GM12878 (cell line): ENCODE data around the gene GJA9. TPM values are rescaled to one million over a fixed set of nuclear protein-coding genes. Genes with fewer than 3 reads are reported as not detected.
"Not testable (repeated sequence)": the region's sequence is repeated elsewhere in the genome, so short reads cannot be mapped to it uniquely, and the experiment has no call there.

ENCODE experiments used
- ATAC-seq: fragments of 200-7000 bp; cut with Tn5 transposase; 3 replicates; pipeline ENCODE4 v1.9.1; 2020; ENCODE audit warnings: mild to moderate bottlenecking, moderate library complexity
- BruUV-seq: library from RNA; stranded (reverse); fragments of 400-500 nt; replicated peaks from 2 replicates; lab custom pipeline; 2021; lab: Mats Ljungman, UMichigan
- CTCF ChIA-PET: fragments of 300-600 bp; sonication (Branson Sonifier 250); formaldehyde crosslinking; extraction: SDS; loops from one replicate; lab custom pipeline; 2021; ENCODE audit warnings: inconsistent platforms; lab: Yijun Ruan, JAX
- POLR2A ChIA-PET: fragments of 350-600 bp; formaldehyde crosslinking; extraction: SDS; loops from one replicate; lab custom pipeline; 2021; ENCODE audit warnings: inconsistent platforms; lab: Charles Lee
- RAD21 ChIA-PET: fragments of 300-600 bp; sonication (Branson Sonifier 250); formaldehyde crosslinking; loops from one replicate; lab custom pipeline; 2023; ENCODE audit warnings: antibody characterized with exemption; ENCODE audit not compliant: unreplicated experiment; lab: Charles Lee
- SMC1A ChIA-PET: fragments of 300-600 bp; sonication (Branson Sonifier 250); formaldehyde crosslinking; loops from one replicate; lab custom pipeline; 2023; ENCODE audit not compliant: unreplicated experiment, uncharacterized antibody; lab: Charles Lee
- DNase-seq: peaks from one replicate; pipeline ENCODE4 v3.0.0-alpha.2; 2011; ENCODE audit warnings: low read depth, low spot score
- FAIRE-seq: peaks from 3 replicates; lab custom pipeline; 2011; peaks lifted over from hg19 to GRCh38; lab: Jason Lieb, UNC
- H2AFZ ChIP-seq: 2 replicates; pipeline ENCODE4 v1.6.0; 2011; ENCODE audit warnings: low read depth, low read length, control low read depth; ENCODE audit not compliant: control insufficient read depth
- H3K27ac ChIP-seq: 2 replicates; pipeline ENCODE4 v1.5.1; 2011; ENCODE audit warnings: control low read depth; ENCODE audit not compliant: control insufficient read depth, insufficient read depth
- H3K27me3 ChIP-seq, 2 experiments: replicated peaks in 1 of 2; 2 replicates each; pipeline versions ENCODE4 v1.6.0 to v1.6.1; 2011; ENCODE audit warnings: low read length in 1 of 2; ENCODE audit not compliant: control insufficient read depth in 2 of 2, insufficient read depth in 2 of 2
- H3K36me3 ChIP-seq, 2 experiments: 2 replicates each; pipeline ENCODE4 v1.5.1; 2011; ENCODE audit warnings: low read length in 1 of 2; ENCODE audit not compliant: control insufficient read depth in 2 of 2, insufficient read depth in 2 of 2
- H3K4me1 ChIP-seq: 2 replicates; pipeline ENCODE4 v1.6.1; 2011; ENCODE audit warnings: mild to moderate bottlenecking, low read length, moderate library complexity, mixed read lengths; ENCODE audit not compliant: control insufficient read depth, insufficient read depth
- H3K4me2 ChIP-seq: 2 replicates; pipeline ENCODE4 v1.6.0; 2011; ENCODE audit warnings: control low read depth; ENCODE audit not compliant: control insufficient read depth, insufficient read depth
- H3K4me3 ChIP-seq: fragments of 200-600 bp; sonication (generic); 2 replicates; pipeline ENCODE4 v1.5.1; 2016
- H3K79me2 ChIP-seq: 2 replicates; pipeline ENCODE4 v1.6.0; 2011; ENCODE audit warnings: low read length; ENCODE audit not compliant: control insufficient read depth, insufficient read depth
- H3K9ac ChIP-seq: 2 replicates; pipeline ENCODE4 v1.8.0; 2011; ENCODE audit warnings: low read length, control low read depth, mixed read lengths; ENCODE audit not compliant: control insufficient read depth, insufficient read depth
- H3K9me3 ChIP-seq: replicated peaks from 3 replicates; pipeline ENCODE4 v1.5.1; 2011; ENCODE audit warnings: mild to moderate bottlenecking, low read length; ENCODE audit not compliant: control insufficient read depth, insufficient read depth
- H4K20me1 ChIP-seq: 2 replicates; pipeline ENCODE4 v1.6.0; 2011; ENCODE audit not compliant: control insufficient read depth, insufficient read depth
- E2F8 ChIP-seq: fragments of 450-650 bp; IDR thresholded peaks from 2 replicates; pipeline ENCODE4 v1.6.1; 2018; ENCODE audit warnings: mild to moderate bottlenecking, low read depth, moderate library complexity; ENCODE audit not compliant: partially characterized antibody
- KAT2A ChIP-seq: conservative IDR thresholded peaks from 2 replicates; pipeline ENCODE4 v1.6.1; 2011; ENCODE audit warnings: low read depth, low read length; ENCODE audit not compliant: control insufficient read depth
- NFXL1 ChIP-seq: fragments of 450-650 bp; IDR thresholded peaks from 2 replicates; pipeline ENCODE4 v1.6.1; 2017; ENCODE audit warnings: antibody characterized with exemption, mild to moderate bottlenecking, borderline replicate concordance
- SMARCA5 ChIP-seq: fragments of 450-650 bp; IDR thresholded peaks from 2 replicates; pipeline ENCODE4 v1.6.1; 2017; ENCODE audit warnings: mild to moderate bottlenecking
- SMC3 ChIP-seq: IDR thresholded peaks from 2 replicates; pipeline ENCODE4 v1.6.1; 2011; ENCODE audit warnings: low read length, improper control_type of control experiment, borderline replicate concordance
- SP1 ChIP-seq: IDR thresholded peaks from one replicate; pipeline ENCODE4 v1.6.1; 2011; ENCODE audit warnings: low read depth, low read length
- SREBF2 ChIP-seq: IDR thresholded peaks from 2 replicates; pipeline ENCODE4 v1.6.1; 2012; ENCODE audit warnings: mild to moderate bottlenecking, low read length
- SRF ChIP-seq, 2 experiments: IDR thresholded peaks; 2 replicates each; pipeline ENCODE4 v1.6.1; 2011; ENCODE audit warnings: low read depth in 2 of 2, low read length in 2 of 2, mild to moderate bottlenecking in 1 of 2, moderate library complexity in 1 of 2
- ZSCAN29 ChIP-seq: fragments of 450-650 bp; IDR thresholded peaks from 2 replicates; pipeline ENCODE4 v1.6.1; 2017; ENCODE audit warnings: mild to moderate bottlenecking, moderate library complexity
- WGBS: methylation state at CpG from one replicate; pipeline ENCODE4 v1.1.6; 2016; ENCODE audit warnings: low lambda C conversion rate; ENCODE audit not compliant: insufficient replicate concordance, insufficient coverage; ENCODE audit errors: missing lambda C conversion rate; 5-methylcytosine and 5-hydroxymethylcytosine counted together
- in situ Hi-C: fragments of 300-500 bp; cut with MboI; formaldehyde crosslinking; loops from 9 replicates; pipeline ENCODE4 v1.14.3; 2018; ENCODE audit warnings: mixed read lengths
- intact Hi-C: fragments of 100-400 bp; cut with micrococcal nuclease; formaldehyde crosslinking; loops from one replicate; pipeline ENCODE4 v1.14.2; 2022; ENCODE audit not compliant: unreplicated experiment
- polyA plus RNA-seq, 11 experiments: library from polyadenylated mRNA; depleted of rRNA in 4 of 11; unstranded in 6 of 11; stranded (reverse) in 5 of 11; fragments of >200 nt; fragmentation: Nextera tagmentation in 4 of 11; fragmentation: Illumina TruSeq in 1 of 11; extraction: Ambion mirVana in 4 of 11; extraction: Trizol in 1 of 11; gene quantifications; 1 replicate in 1 of 11; 2 replicates in 10 of 11; pipeline versions ENCODE4 v1.2.1 to v1.2.3, GENCODE V29; 2011 to 2016; ENCODE audit warnings: inconsistent platforms in 2 of 11, missing spikeins in 2 of 11, low read depth in 1 of 11
- total RNA-seq, 4 experiments: library from RNA; depleted of rRNA in 3 of 4; stranded (reverse); fragments of >200 nt in 3 of 4; fragmentation: Illumina TruSeq in 1 of 4; extraction: Trizol in 1 of 4; gene quantifications; 2 replicates each; pipeline versions ENCODE4 v1.2.1 to v1.2.3, GENCODE V29; 2013 to 2021

The GJA9 gene
- total and polyA plus RNA-seq, 10 of the 15 experiments (the other 5 are each of a cell fraction or from before 2014, with no cell fraction given), result 0.13 TPM; not detected in 9

- ATAC-seq, H3K4me2 ChIP-seq, H3K79me2 ChIP-seq, FAIRE-seq, DNase-seq, H2AFZ ChIP-seq, H3K36me3 ChIP-seq, H3K27ac ChIP-seq, H4K20me1 ChIP-seq, H3K4me3 ChIP-seq, BruUV-seq, H3K27me3 ChIP-seq, H3K9me3 ChIP-seq, H3K9ac ChIP-seq, H3K4me1 ChIP-seq: not testable (repeated sequence)
- RAD21 ChIA-PET, result interaction anchor here (1.6 kb wide), 1 partner anchor 10 kb away, joined by 3 read pairs; no protein-coding TSS in a partner anchor
- WGBS, result 94% methylated on average over 10 of the region's 10 CpGs
- SMC1A ChIA-PET, result interaction anchor here (1.3 to 2.9 kb wide), 3 partner anchors 13 to 36 kb away, joined by 3 to 9 read pairs (median 3); no protein-coding TSS in a partner anchor
- intact Hi-C loops (loop anchor here (5.0 kb wide), 1 partner anchor 229 kb away; no protein-coding TSS in a partner anchor), in situ Hi-C loops (loop anchor here (25.0 kb wide), 1 partner anchor 949 kb away; no protein-coding TSS in a partner anchor)
- POLR2A ChIA-PET, result interaction anchor here (0.6 to 1.0 kb wide), 2 partner anchors 166 to 785 kb away, joined by 3 to 5 read pairs; no protein-coding TSS in a partner anchor
- CTCF ChIA-PET, result interaction anchor here (0.7 to 1.7 kb wide), 6 partner anchors 13 to 1250 kb away, joined by 3 to 7 read pairs (median 4); partner anchors contain the start of gene SF3A3
Measured at GRCh38 chr1:38836316-38836715, 45.1 kb downstream of the GJA9 start.

- Histone ChIP-seq H3K9me3 (no peaks in the 10 kb centered on the region), H3K4me2 (no peak overlapping the region), H3K4me1 (no peaks in the 10 kb centered on the region), H2AFZ (no peak overlapping the region), H3K4me3 (no peak overlapping the region), H3K9ac (no peak overlapping the region), H3K36me3 (peaks cover 0 to 7% of the 10 kb centered on the region in 2 experiments; a peak in 1 of 4 replicates), H3K79me2 (no peaks in the 10 kb centered on the region), H4K20me1 (no peaks in the 10 kb centered on the region), H3K27ac (no peak overlapping the region), H3K27me3 (peaks cover 0 to 2% of the 10 kb centered on the region in 2 experiments; a peak in 2 of 4 replicates)
- 11% methylated on average over 3 of the region's 3 CpGs for WGBS
- ChIA-PET CTCF (interaction anchor here (0.6 to 4.6 kb wide), 26 partner anchors 9 to 831 kb away, joined by 3 to 33 read pairs (median 4); no protein-coding TSS in a partner anchor), SMC1A (interaction anchor here (0.6 to 1.9 kb wide), 20 partner anchors 9 to 877 kb away, joined by 3 to 7 read pairs (median 3); partner anchors contain the start of gene NDUFS5), POLR2A (no interaction called here), RAD21 (interaction anchor here (0.6 to 1.9 kb wide), 19 partner anchors 11 to 842 kb away, joined by 3 to 8 read pairs (median 4); no protein-coding TSS in a partner anchor)
- BruUV-seq, result no TSS peak
- peak; percentile 98 for ATAC-seq
- peak; percentile 100 for FAIRE-seq
- peak; percentile 60 for DNase-seq
- in situ Hi-C loops (loop anchor here (25.0 kb wide), 1 partner anchor 948 kb away; no protein-coding TSS in a partner anchor), intact Hi-C loops (loop anchor here (5.0 kb wide), 1 partner anchor 228 kb away; no protein-coding TSS in a partner anchor)
- no peak for TF ChIP-seq NFXL1
- TF ChIP-seq SMARCA5, result 0 out of 2 replicates have a peak, but pooled peaks have one; percentile 40
- TF ChIP-seq ZSCAN29, result no peak
- TF ChIP-seq E2F8, result no peak
- peak; percentile 53; the same call in 1 of the 2 replicates for TF ChIP-seq SMC3
- no peak for TF ChIP-seq SRF (IDR thresholded peaks at IDR 0.05; ENCODE audit: low read depth in 2 of 2, low read length in 2 of 2)
- no peak for TF ChIP-seq KAT2A
- TF ChIP-seq SP1, result no peak
- TF ChIP-seq SREBF2, result no peak
Measured at GRCh38 chr1:38834937-38835827, 46.2 kb downstream of the GJA9 start.
